ENCODE measurements around the gene BAHCC1. TPM values are rescaled to one million over a fixed set of nuclear protein-coding genes. Genes with fewer than 3 reads are reported as not detected.

Gene BAHCC1
- total RNA-seq, 1 experiment from 2014 or later, result 33.7 TPM

GRCh38 chr17:81402530-81402941, 7.3 kb downstream of the BAHCC1 start:
- Histone ChIP-seq H3K79me2 (ENCODE audit: low read depth) (peaks cover 45% of the 10 kb centered on the region), H3K9me2 (ENCODE audit: insufficient read depth) (no peaks in the 10 kb centered on the region), H3K27ac (no peak overlapping the region), H3K36me3 (ENCODE audit: low read depth) (no peaks in the 10 kb centered on the region), H3F3A (ENCODE audit: insufficient read depth, low read depth) (no peaks in the 10 kb centered on the region), H3K4me1 (replicated peaks; ENCODE audit: insufficient read depth) (peaks cover 5% of the 10 kb centered on the region; the same call in 1 of the 2 replicates), H3K27me3 (ENCODE audit: insufficient read depth, low read depth) (no peaks in the 10 kb centered on the region), H3K4me3 (no peak overlapping the region), H4K20me1 (ENCODE audit: insufficient read depth) (no peaks in the 10 kb centered on the region), H2AFZ (no peak overlapping the region), H3K4me2 (no peak overlapping the region), H3K9me3 (ENCODE audit: insufficient read depth, low read depth) (no peaks in the 10 kb centered on the region)
- POLR2A ChIA-PET (ENCODE audit: unreplicated experiment), result no interaction called here
- CTCF ChIA-PET, result no interaction called here
- TF ChIP-seq EZH2 (IDR thresholded peaks at IDR 0.05; ENCODE audit: low read depth) (no peak), CTCF (conservative IDR thresholded peaks at IDR 0.05) (no peak)
- no TSS peak for BruUV-seq (replicated peaks)
- no peak for DNase-seq
- intact Hi-C loops (cut with micrococcal nuclease; ENCODE audit: unreplicated experiment), result no loop called here

GRCh38 chr17:81402981-81403467, 7.8 kb downstream of the BAHCC1 start:
- intact Hi-C loops (cut with micrococcal nuclease; ENCODE audit: unreplicated experiment), result no loop called here
- no peak for DNase-seq
- Histone ChIP-seq H3K4me1 (replicated peaks; ENCODE audit: insufficient read depth) (peaks cover 5% of the 10 kb centered on the region; the same call in 1 of the 2 replicates), H3K27ac (no peak overlapping the region), H3K36me3 (ENCODE audit: low read depth) (no peaks in the 10 kb centered on the region), H2AFZ (no peak overlapping the region), H3K9me2 (ENCODE audit: insufficient read depth) (no peaks in the 10 kb centered on the region), H3K79me2 (ENCODE audit: low read depth) (peaks cover 40% of the 10 kb centered on the region), H3K9me3 (ENCODE audit: insufficient read depth, low read depth) (no peaks in the 10 kb centered on the region), H3K4me3 (no peak overlapping the region), H3K4me2 (no peak overlapping the region), H3K27me3 (ENCODE audit: insufficient read depth, low read depth) (no peaks in the 10 kb centered on the region), H3F3A (ENCODE audit: insufficient read depth, low read depth) (no peaks in the 10 kb centered on the region), H4K20me1 (ENCODE audit: insufficient read depth) (no peaks in the 10 kb centered on the region)
- CTCF ChIA-PET, result no interaction called here
- TF ChIP-seq CTCF (conservative IDR thresholded peaks at IDR 0.05) (no peak), EZH2 (IDR thresholded peaks at IDR 0.05; ENCODE audit: low read depth) (no peak)
- POLR2A ChIA-PET (ENCODE audit: unreplicated experiment), result no interaction called here
- BruUV-seq (replicated peaks), result no TSS peak

- POLR2A ChIA-PET (ENCODE audit: unreplicated experiment), result interaction anchor here (0.5 to 0.8 kb wide), 2 partner anchors 9 to 69 kb away, joined by 3 to 6 read pairs; partner anchors contain the start of gene BAHCC1
- Histone ChIP-seq H3K9me2 (ENCODE audit: insufficient read depth) (no peaks in the 10 kb centered on the region), H3K9me3 (ENCODE audit: insufficient read depth, low read depth) (no peaks in the 10 kb centered on the region), H3K4me1 (replicated peaks; ENCODE audit: insufficient read depth) (peaks cover 5% of the 10 kb centered on the region; the same call in 1 of the 2 replicates), H3K79me2 (ENCODE audit: low read depth) (peaks cover 31% of the 10 kb centered on the region), H4K20me1 (ENCODE audit: insufficient read depth) (no peaks in the 10 kb centered on the region), H3F3A (ENCODE audit: insufficient read depth, low read depth) (no peaks in the 10 kb centered on the region), H3K27me3 (ENCODE audit: insufficient read depth, low read depth) (no peaks in the 10 kb centered on the region), H3K4me2 (no peak overlapping the region), H3K27ac (no peak overlapping the region), H3K4me3 (no peak overlapping the region), H3K36me3 (ENCODE audit: low read depth) (no peaks in the 10 kb centered on the region), H2AFZ (no peak overlapping the region)
- TF ChIP-seq CTCF (conservative IDR thresholded peaks at IDR 0.05) (no peak), EZH2 (IDR thresholded peaks at IDR 0.05; ENCODE audit: low read depth) (no peak)
- DNase-seq, result no peak
- intact Hi-C loops (cut with micrococcal nuclease; ENCODE audit: unreplicated experiment), result no loop called here
- BruUV-seq (replicated peaks), result no TSS peak
- CTCF ChIA-PET, result no interaction called here
Observed at GRCh38 chr17:81403671-81404534, 8.6 kb downstream of the BAHCC1 start.
